ENCODE results near the gene NELL2.
"Not testable (repeated sequence)": the region's sequence is repeated elsewhere in the genome, so short reads cannot be mapped to it uniquely, and the experiment has no call there.

NELL2 gene

GRCh38 chr12:44763021-44763420 lies 113.1 kb downstream of the NELL2 start:
- Histone ChIP-seq H3K4me3 (ENCODE audit: low read length in 2 of 2) (no peak overlapping the region), H3K27ac (ENCODE audit: low read depth in 2 of 2, low read length in 2 of 2) (no peak overlapping the region), H3K9ac (ENCODE audit: low read depth in 1 of 2, low read length in 2 of 2) (no peak overlapping the region), H3K4me1 (ENCODE audit: control insufficient read depth in 2 of 2, insufficient read depth in 2 of 2, low read length in 2 of 2) (no peaks in the 10 kb centered on the region), H3K27me3 (ENCODE audit: control insufficient read depth in 2 of 2, insufficient read depth in 2 of 2, low read length in 2 of 2) (no peaks in the 10 kb centered on the region), H3K9me3 (ENCODE audit: control insufficient read depth in 2 of 2, low read length in 2 of 2) (no peaks in the 10 kb centered on the region), H3K36me3 (ENCODE audit: control insufficient read depth in 2 of 2, insufficient read depth in 2 of 2, low read length in 2 of 2) (no peaks in the 10 kb centered on the region)

GRCh38 chr12:44759289-44759688 lies 116.8 kb downstream of the NELL2 start:
- no peak overlapping the region for H3K4me3 ChIP-seq (ENCODE audit: low read length in 2 of 2)
- H3K27ac ChIP-seq (ENCODE audit: low read depth in 2 of 2, low read length in 2 of 2): no peak overlapping the region
- H3K27me3 ChIP-seq (ENCODE audit: control insufficient read depth in 2 of 2, insufficient read depth in 2 of 2, low read length in 2 of 2): no peaks in the 10 kb centered on the region
- no peaks in the 10 kb centered on the region for H3K9me3 ChIP-seq (ENCODE audit: control insufficient read depth in 2 of 2, low read length in 2 of 2)
- no peaks in the 10 kb centered on the region for H3K36me3 ChIP-seq (ENCODE audit: control insufficient read depth in 2 of 2, insufficient read depth in 2 of 2, low read length in 2 of 2)
- H3K4me1 ChIP-seq (ENCODE audit: control insufficient read depth in 2 of 2, insufficient read depth in 2 of 2, low read length in 2 of 2): no peaks in the 10 kb centered on the region
- H3K9ac ChIP-seq (ENCODE audit: low read depth in 1 of 2, low read length in 2 of 2): no peak overlapping the region

- Histone ChIP-seq H3K27ac (ENCODE audit: low read depth in 2 of 2, low read length in 2 of 2) (no peak overlapping the region), H3K27me3 (ENCODE audit: control insufficient read depth in 2 of 2, insufficient read depth in 2 of 2, low read length in 2 of 2) (no peaks in the 10 kb centered on the region), H3K36me3 (ENCODE audit: control insufficient read depth in 2 of 2, insufficient read depth in 2 of 2, low read length in 2 of 2) (no peaks in the 10 kb centered on the region), H3K9ac (ENCODE audit: low read depth in 1 of 2, low read length in 2 of 2) (no peak overlapping the region), H3K4me1 (ENCODE audit: control insufficient read depth in 2 of 2, insufficient read depth in 2 of 2, low read length in 2 of 2) (no peaks in the 10 kb centered on the region), H3K4me3 (ENCODE audit: low read length in 2 of 2) (no peak overlapping the region), H3K9me3 (ENCODE audit: control insufficient read depth in 2 of 2, low read length in 2 of 2) (no peaks in the 10 kb centered on the region)
Measured at GRCh38 chr12:44750468-44750867, 125.6 kb downstream of the NELL2 start.

GRCh38 chr12:44749566-44749965 lies 126.5 kb downstream of the NELL2 start:
- H3K27ac ChIP-seq (ENCODE audit: low read depth in 2 of 2, low read length in 2 of 2): no peak overlapping the region
- no peaks in the 10 kb centered on the region for H3K4me1 ChIP-seq (ENCODE audit: control insufficient read depth in 2 of 2, insufficient read depth in 2 of 2, low read length in 2 of 2)
- no peaks in the 10 kb centered on the region for H3K9me3 ChIP-seq (ENCODE audit: control insufficient read depth in 2 of 2, low read length in 2 of 2)
- no peak overlapping the region for H3K9ac ChIP-seq (ENCODE audit: low read depth in 1 of 2, low read length in 2 of 2)
- H3K27me3 ChIP-seq (ENCODE audit: control insufficient read depth in 2 of 2, insufficient read depth in 2 of 2, low read length in 2 of 2): no peaks in the 10 kb centered on the region
- H3K36me3 ChIP-seq (ENCODE audit: control insufficient read depth in 2 of 2, insufficient read depth in 2 of 2, low read length in 2 of 2): no peaks in the 10 kb centered on the region
- H3K4me3 ChIP-seq (ENCODE audit: low read length in 2 of 2): no peak overlapping the region

- no peaks in the 10 kb centered on the region for H3K9me3 ChIP-seq (ENCODE audit: control insufficient read depth in 2 of 2, low read length in 2 of 2)
- no peak overlapping the region for H3K27ac ChIP-seq (ENCODE audit: low read depth in 2 of 2, low read length in 2 of 2)
Measured at GRCh38 chr12:44748950-44749468, 127.1 kb downstream of the NELL2 start.

GRCh38 chr12:44741292-44741980 lies 134.7 kb downstream of the NELL2 start:
- H3K9me3 ChIP-seq (ENCODE audit: control insufficient read depth in 2 of 2, low read length in 2 of 2); H3K27ac ChIP-seq (ENCODE audit: low read depth in 2 of 2, low read length in 2 of 2); H3K4me3 ChIP-seq (ENCODE audit: low read length in 2 of 2); H3K36me3 ChIP-seq (ENCODE audit: control insufficient read depth in 2 of 2, insufficient read depth in 2 of 2, low read length in 2 of 2); H3K9ac ChIP-seq (ENCODE audit: low read depth in 1 of 2, low read length in 2 of 2); H3K4me1 ChIP-seq (ENCODE audit: control insufficient read depth in 2 of 2, insufficient read depth in 2 of 2, low read length in 2 of 2); H3K27me3 ChIP-seq (ENCODE audit: control insufficient read depth in 2 of 2, insufficient read depth in 2 of 2, low read length in 2 of 2): not testable (repeated sequence)

More at GRCh38 chr12:44748950-44749468, 127.1 kb downstream of the NELL2 start:
- Histone ChIP-seq H3K27me3 (ENCODE audit: control insufficient read depth in 2 of 2, insufficient read depth in 2 of 2, low read length in 2 of 2) (no peaks in the 10 kb centered on the region), H3K4me1 (ENCODE audit: control insufficient read depth in 2 of 2, insufficient read depth in 2 of 2, low read length in 2 of 2) (no peaks in the 10 kb centered on the region), H3K4me3 (ENCODE audit: low read length in 2 of 2) (no peak overlapping the region), H3K9ac (ENCODE audit: low read depth in 1 of 2, low read length in 2 of 2) (no peak overlapping the region), H3K36me3 (ENCODE audit: control insufficient read depth in 2 of 2, insufficient read depth in 2 of 2, low read length in 2 of 2) (no peaks in the 10 kb centered on the region)

- no peaks in the 10 kb centered on the region for H3K4me1 ChIP-seq (ENCODE audit: control insufficient read depth in 2 of 2, insufficient read depth in 2 of 2, low read length in 2 of 2)
- no peaks in the 10 kb centered on the region for H3K27me3 ChIP-seq (ENCODE audit: control insufficient read depth in 2 of 2, insufficient read depth in 2 of 2, low read length in 2 of 2)
- no peak overlapping the region for H3K27ac ChIP-seq (ENCODE audit: low read depth in 2 of 2, low read length in 2 of 2)
- H3K36me3 ChIP-seq (ENCODE audit: control insufficient read depth in 2 of 2, insufficient read depth in 2 of 2, low read length in 2 of 2): no peaks in the 10 kb centered on the region
- H3K9ac ChIP-seq (ENCODE audit: low read depth in 1 of 2, low read length in 2 of 2): no peak overlapping the region
- H3K9me3 ChIP-seq (ENCODE audit: control insufficient read depth in 2 of 2, low read length in 2 of 2): no peaks in the 10 kb centered on the region
- no peak overlapping the region for H3K4me3 ChIP-seq (ENCODE audit: low read length in 2 of 2)
Measured at GRCh38 chr12:44738051-44738450, 138.1 kb downstream of the NELL2 start.

- no peaks in the 10 kb centered on the region for H3K36me3 ChIP-seq (ENCODE audit: control insufficient read depth in 2 of 2, insufficient read depth in 2 of 2, low read length in 2 of 2)
Measured at GRCh38 chr12:44728566-44728965, 147.5 kb downstream of the NELL2 start.

GRCh38 chr12:44720265-44720664 lies 155.8 kb downstream of the NELL2 start:
- no peaks in the 10 kb centered on the region for H3K9me3 ChIP-seq (ENCODE audit: control insufficient read depth in 2 of 2, low read length in 2 of 2)
- H3K4me3 ChIP-seq (ENCODE audit: low read length in 2 of 2): no peak overlapping the region
- H3K27me3 ChIP-seq (ENCODE audit: control insufficient read depth in 2 of 2, insufficient read depth in 2 of 2, low read length in 2 of 2): no peaks in the 10 kb centered on the region
- H3K4me1 ChIP-seq (ENCODE audit: control insufficient read depth in 2 of 2, insufficient read depth in 2 of 2, low read length in 2 of 2): no peaks in the 10 kb centered on the region
- H3K27ac ChIP-seq (ENCODE audit: low read depth in 2 of 2, low read length in 2 of 2): no peak overlapping the region
- no peak overlapping the region for H3K9ac ChIP-seq (ENCODE audit: low read depth in 1 of 2, low read length in 2 of 2)
- no peaks in the 10 kb centered on the region for H3K36me3 ChIP-seq (ENCODE audit: control insufficient read depth in 2 of 2, insufficient read depth in 2 of 2, low read length in 2 of 2)

More at GRCh38 chr12:44728566-44728965, 147.5 kb downstream of the NELL2 start:
- Histone ChIP-seq H3K4me1 (ENCODE audit: control insufficient read depth in 2 of 2, insufficient read depth in 2 of 2, low read length in 2 of 2) (no peaks in the 10 kb centered on the region), H3K9me3 (ENCODE audit: control insufficient read depth in 2 of 2, low read length in 2 of 2) (no peaks in the 10 kb centered on the region), H3K27ac (ENCODE audit: low read depth in 2 of 2, low read length in 2 of 2) (no peak overlapping the region), H3K9ac (ENCODE audit: low read depth in 1 of 2, low read length in 2 of 2) (no peak overlapping the region), H3K27me3 (ENCODE audit: control insufficient read depth in 2 of 2, insufficient read depth in 2 of 2, low read length in 2 of 2) (no peaks in the 10 kb centered on the region), H3K4me3 (ENCODE audit: low read length in 2 of 2) (no peak overlapping the region)

GRCh38 chr12:44717612-44718011 lies 158.5 kb downstream of the NELL2 start:
- Histone ChIP-seq H3K36me3 (ENCODE audit: control insufficient read depth in 2 of 2, insufficient read depth in 2 of 2, low read length in 2 of 2) (no peaks in the 10 kb centered on the region), H3K4me1 (ENCODE audit: control insufficient read depth in 2 of 2, insufficient read depth in 2 of 2, low read length in 2 of 2) (no peaks in the 10 kb centered on the region), H3K9me3 (ENCODE audit: control insufficient read depth in 2 of 2, low read length in 2 of 2) (no peaks in the 10 kb centered on the region), H3K27ac (ENCODE audit: low read depth in 2 of 2, low read length in 2 of 2) (no peak overlapping the region), H3K27me3 (ENCODE audit: control insufficient read depth in 2 of 2, insufficient read depth in 2 of 2, low read length in 2 of 2) (no peaks in the 10 kb centered on the region), H3K9ac (ENCODE audit: low read depth in 1 of 2, low read length in 2 of 2) (no peak overlapping the region), H3K4me3 (ENCODE audit: low read length in 2 of 2) (no peak overlapping the region)

Data from mucosa of rectum (tissue), 2 donors.